ENCODE results near the gene EPN2. TPM values are rescaled to one million over a fixed set of nuclear protein-coding genes. Genes with fewer than 3 reads are reported as not detected.
"Not testable (repeated sequence)": the region's sequence is repeated elsewhere in the genome, so short reads cannot be mapped to it uniquely, and the experiment has no call there.

EPN2 gene
- total RNA-seq, 1 donor from 2014 or later: 41.6 TPM

GRCh38 chr17:19345486-19346350 is 108.6 kb downstream of the EPN2 start:
- no peak for DNase-seq

- no peak for DNase-seq
Measured at GRCh38 chr17:19346351-19347255, 109.4 kb downstream of the EPN2 start.

GRCh38 chr17:19347323-19348080 is 110.3 kb downstream of the EPN2 start:
- no peak for DNase-seq

- DNase-seq: no peak
Measured at GRCh38 chr17:19348081-19348650, 111.0 kb downstream of the EPN2 start.

GRCh38 chr17:19348806-19349205 is 111.6 kb downstream of the EPN2 start:
- DNase-seq: no peak

- not testable (repeated sequence) for DNase-seq
Measured at GRCh38 chr17:19353401-19353800, 116.2 kb downstream of the EPN2 start.

- DNase-seq: no peak
Measured at GRCh38 chr17:19354748-19355147, 117.6 kb downstream of the EPN2 start.

- DNase-seq: no peak
Measured at GRCh38 chr17:19357351-19357750, 120.2 kb downstream of the EPN2 start.

- no peak for DNase-seq
Measured at GRCh38 chr17:19357761-19358160, 120.6 kb downstream of the EPN2 start.

- DNase-seq: no peak
Measured at GRCh38 chr17:19359151-19359550, 122.0 kb downstream of the EPN2 start.

- DNase-seq: no peak
Measured at GRCh38 chr17:19359856-19360255, 122.7 kb downstream of the EPN2 start.

GRCh38 chr17:19360772-19361171 is 123.6 kb downstream of the EPN2 start:
- no peak for DNase-seq

- no peak for DNase-seq
Measured at GRCh38 chr17:19361326-19361725, 124.2 kb downstream of the EPN2 start.

- DNase-seq: no peak
Measured at GRCh38 chr17:19361944-19362276, 124.7 kb downstream of the EPN2 start.

GRCh38 chr17:19362277-19363113 is 125.3 kb downstream of the EPN2 start, which contains the start of gene B9D1:
TSS of gene B9D1 (minus strand) at chr17:19362723. CDS start at chr17:19362569, 154 bp downstream.
- DNase-seq: peak; percentile 92

- DNase-seq: no peak
Measured at GRCh38 chr17:19363114-19363438, 125.9 kb downstream of the EPN2 start.

GRCh38 chr17:19363460-19364035 is 126.4 kb downstream of the EPN2 start:
- DNase-seq: no peak

- no peak for DNase-seq
Measured at GRCh38 chr17:19364699-19365498, 127.7 kb downstream of the EPN2 start.

- DNase-seq: no peak
Measured at GRCh38 chr17:19365499-19365817, 128.3 kb downstream of the EPN2 start.

Data from skin of body (tissue), 2 donors.